ENCODE results near the gene NFKB2. TPM values are rescaled to one million over a fixed set of nuclear protein-coding genes. Genes with fewer than 3 reads are reported as not detected.
A peak's percentile ranks its signal among the peaks of the same experiment; 100 is the strongest.

The NFKB2 gene
- total RNA-seq, 2 donors from 2014 or later, result 22.5 to 40.4 TPM

DNA sequence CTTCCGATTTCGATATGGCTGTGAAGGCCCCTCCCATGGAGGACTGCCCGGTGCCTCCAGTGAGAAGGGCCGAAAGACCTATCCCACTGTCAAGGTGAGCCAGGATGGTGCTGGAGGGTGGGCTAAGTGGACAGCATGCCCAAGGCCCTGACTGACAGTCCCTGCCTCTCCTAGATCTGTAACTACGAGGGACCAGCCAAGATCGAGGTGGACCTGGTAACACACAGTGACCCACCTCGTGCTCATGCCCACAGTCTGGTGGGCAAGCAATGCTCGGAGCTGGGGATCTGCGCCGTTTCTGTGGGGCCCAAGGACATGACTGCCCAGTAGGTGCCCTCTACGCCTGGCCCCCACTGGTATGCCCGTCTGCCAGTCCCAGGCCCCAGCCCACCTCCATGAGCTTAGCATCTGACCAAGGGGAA lies 1.2 kb downstream of the NFKB2 start:
- intact Hi-C loops (cut with DNase I), result loop anchor here (5.0 to 10.0 kb wide), 3 partner anchors 108 to 186 kb away; partner anchors contain the start of genes ACTR1A, PITX3 and SUFU
- H3K4me3 ChIP-seq, result no peak overlapping the region
- no peaks in the 10 kb centered on the region for H3K36me3 ChIP-seq
- no peaks in the 10 kb centered on the region for H3K9me3 ChIP-seq
- no peaks in the 10 kb centered on the region for H3K27me3 ChIP-seq (replicated peaks; ENCODE audit: insufficient read depth)
- no peak for DNase-seq (ENCODE audit: low spot score)
- WGBS, result 87% methylated on average over 12 of the region's 12 CpGs
- no peak for TF ChIP-seq POLR2A (IDR thresholded peaks at IDR 0.05)
- no peak for TF ChIP-seq POLR2AphosphoS5 (IDR thresholded peaks at IDR 0.05)
- TF ChIP-seq, protein P1, sequence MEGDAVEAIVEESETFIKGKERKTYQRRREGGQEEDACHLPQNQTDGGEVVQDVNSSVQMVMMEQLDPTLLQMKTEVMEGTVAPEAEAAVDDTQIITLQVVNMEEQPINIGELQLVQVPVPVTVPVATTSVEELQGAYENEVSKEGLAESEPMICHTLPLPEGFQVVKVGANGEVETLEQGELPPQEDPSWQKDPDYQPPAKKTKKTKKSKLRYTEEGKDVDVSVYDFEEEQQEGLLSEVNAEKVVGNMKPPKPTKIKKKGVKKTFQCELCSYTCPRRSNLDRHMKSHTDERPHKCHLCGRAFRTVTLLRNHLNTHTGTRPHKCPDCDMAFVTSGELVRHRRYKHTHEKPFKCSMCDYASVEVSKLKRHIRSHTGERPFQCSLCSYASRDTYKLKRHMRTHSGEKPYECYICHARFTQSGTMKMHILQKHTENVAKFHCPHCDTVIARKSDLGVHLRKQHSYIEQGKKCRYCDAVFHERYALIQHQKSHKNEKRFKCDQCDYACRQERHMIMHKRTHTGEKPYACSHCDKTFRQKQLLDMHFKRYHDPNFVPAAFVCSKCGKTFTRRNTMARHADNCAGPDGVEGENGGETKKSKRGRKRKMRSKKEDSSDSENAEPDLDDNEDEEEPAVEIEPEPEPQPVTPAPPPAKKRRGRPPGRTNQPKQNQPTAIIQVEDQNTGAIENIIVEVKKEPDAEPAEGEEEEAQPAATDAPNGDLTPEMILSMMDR (IDR thresholded peaks at IDR 0.05), result no peak
- H3K27ac ChIP-seq, result peak overlapping the region in 1 of 2 donors; percentile 98
- H3K4me1 ChIP-seq (replicated peaks), result peaks cover 6% of the 10 kb centered on the region

DNA sequence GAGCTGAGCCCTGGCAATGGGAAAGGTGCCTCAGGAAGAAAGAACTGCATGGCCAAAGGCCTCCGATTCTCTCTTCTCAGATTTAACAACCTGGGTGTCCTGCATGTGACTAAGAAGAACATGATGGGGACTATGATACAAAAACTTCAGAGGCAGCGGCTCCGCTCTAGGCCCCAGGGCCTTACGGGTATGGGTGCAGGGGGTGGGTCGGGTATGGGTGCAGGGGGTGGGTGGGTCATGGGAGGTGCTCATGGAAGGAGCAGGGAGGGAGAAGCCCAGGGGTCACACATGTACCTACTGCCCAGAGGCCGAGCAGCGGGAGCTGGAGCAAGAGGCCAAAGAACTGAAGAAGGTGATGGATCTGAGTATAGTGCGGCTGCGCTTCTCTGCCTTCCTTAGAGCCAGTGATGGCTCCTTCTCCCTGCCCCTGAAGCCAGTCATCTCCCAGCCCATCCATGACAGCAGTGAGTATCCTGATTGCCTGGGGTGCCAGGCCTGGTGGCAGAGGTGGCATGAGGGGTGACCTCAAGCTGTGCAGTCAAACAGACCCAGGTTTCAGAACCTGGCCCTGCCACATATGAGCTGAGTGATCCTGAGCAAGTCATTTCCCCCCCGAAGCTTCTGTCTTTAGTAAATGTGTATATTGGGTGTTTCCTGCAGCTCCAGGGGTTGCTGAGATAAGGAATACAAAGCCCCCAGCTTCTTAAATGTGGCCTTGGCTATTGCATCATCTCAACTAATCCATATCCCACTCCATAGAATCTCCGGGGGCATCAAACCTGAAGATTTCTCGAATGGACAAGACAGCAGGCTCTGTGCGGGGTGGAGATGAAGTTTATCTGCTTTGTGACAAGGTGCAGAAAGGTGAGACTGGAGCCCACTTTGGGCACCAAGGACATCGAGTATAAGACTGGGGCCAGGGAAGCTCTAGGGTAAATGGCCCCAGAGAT lies 2.0 kb downstream of the NFKB2 start:
- H3K4me1 ChIP-seq (replicated peaks), result peaks cover 6% of the 10 kb centered on the region
- H3K36me3 ChIP-seq, result no peaks in the 10 kb centered on the region
- no peaks in the 10 kb centered on the region for H3K27me3 ChIP-seq (replicated peaks; ENCODE audit: insufficient read depth)
- TF ChIP-seq POLR2A (IDR thresholded peaks at IDR 0.05) (no peak), POLR2AphosphoS5 (IDR thresholded peaks at IDR 0.05) (no peak)
- TF ChIP-seq, protein P1 (IDR thresholded peaks at IDR 0.05), result no peak
- intact Hi-C loops (cut with DNase I), result loop anchor here (2.0 to 10.0 kb wide), 4 partner anchors 107 to 229 kb away; partner anchors contain the start of genes ACTR1A, PITX3 and SUFU
- 92% methylated on average over 14 of the region's 14 CpGs for WGBS
- no peak overlapping the region for H3K27ac ChIP-seq
- DNase-seq (ENCODE audit: low spot score), result no peak
- H3K4me3 ChIP-seq, result no peak overlapping the region
- no peaks in the 10 kb centered on the region for H3K9me3 ChIP-seq

DNA sequence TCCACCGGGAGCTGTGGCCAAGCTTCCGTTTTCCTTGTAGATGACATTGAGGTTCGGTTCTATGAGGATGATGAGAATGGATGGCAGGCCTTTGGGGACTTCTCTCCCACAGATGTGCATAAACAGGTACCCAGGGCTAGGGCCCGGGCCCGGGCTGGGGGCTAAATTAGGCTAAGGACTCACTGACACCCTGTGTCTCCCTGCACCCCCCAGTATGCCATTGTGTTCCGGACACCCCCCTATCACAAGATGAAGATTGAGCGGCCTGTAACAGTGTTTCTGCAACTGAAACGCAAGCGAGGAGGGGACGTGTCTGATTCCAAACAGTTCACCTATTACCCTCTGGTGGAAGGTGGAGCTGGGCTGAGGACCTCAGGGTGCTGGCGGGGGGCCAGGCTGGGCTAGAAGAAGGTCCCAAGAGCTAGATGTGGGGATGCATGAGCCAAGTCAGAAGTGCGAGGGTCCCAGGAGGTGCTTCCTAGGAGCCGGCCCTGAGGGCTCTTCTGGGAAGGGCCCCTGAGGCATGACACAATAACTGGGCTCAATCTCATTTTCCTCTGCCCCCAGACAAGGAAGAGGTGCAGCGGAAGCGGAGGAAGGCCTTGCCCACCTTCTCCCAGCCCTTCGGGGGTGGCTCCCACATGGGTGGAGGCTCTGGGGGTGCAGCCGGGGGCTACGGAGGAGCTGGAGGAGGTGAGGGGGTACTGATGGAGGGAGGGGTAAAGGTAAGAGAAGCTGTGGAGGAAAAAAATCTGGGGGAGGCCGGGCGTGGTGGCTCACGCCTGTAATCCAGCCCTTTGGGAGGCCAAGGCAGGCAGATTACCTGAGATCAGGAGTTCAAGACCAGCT lies 2.9 kb downstream of the NFKB2 start:
- intact Hi-C loops (cut with DNase I), result loop anchor here (2.0 to 10.0 kb wide), 4 partner anchors 106 to 230 kb away; partner anchors contain the start of genes ACTR1A, PITX3 and SUFU
- WGBS, result 86% methylated on average over 21 of the region's 21 CpGs
- Histone ChIP-seq H3K9me3 (no peaks in the 10 kb centered on the region), H3K27ac (peak overlapping the region; percentile 86 to 89), H3K4me3 (no peak overlapping the region), H3K27me3 (replicated peaks; ENCODE audit: insufficient read depth) (no peaks in the 10 kb centered on the region), H3K36me3 (no peaks in the 10 kb centered on the region), H3K4me1 (replicated peaks) (peaks cover 6% of the 10 kb centered on the region)
- TF ChIP-seq POLR2A (IDR thresholded peaks at IDR 0.05), result no peak
- TF ChIP-seq, protein P1 (IDR thresholded peaks at IDR 0.05), result no peak
- DNase-seq (ENCODE audit: low spot score), result no peak

DNA sequence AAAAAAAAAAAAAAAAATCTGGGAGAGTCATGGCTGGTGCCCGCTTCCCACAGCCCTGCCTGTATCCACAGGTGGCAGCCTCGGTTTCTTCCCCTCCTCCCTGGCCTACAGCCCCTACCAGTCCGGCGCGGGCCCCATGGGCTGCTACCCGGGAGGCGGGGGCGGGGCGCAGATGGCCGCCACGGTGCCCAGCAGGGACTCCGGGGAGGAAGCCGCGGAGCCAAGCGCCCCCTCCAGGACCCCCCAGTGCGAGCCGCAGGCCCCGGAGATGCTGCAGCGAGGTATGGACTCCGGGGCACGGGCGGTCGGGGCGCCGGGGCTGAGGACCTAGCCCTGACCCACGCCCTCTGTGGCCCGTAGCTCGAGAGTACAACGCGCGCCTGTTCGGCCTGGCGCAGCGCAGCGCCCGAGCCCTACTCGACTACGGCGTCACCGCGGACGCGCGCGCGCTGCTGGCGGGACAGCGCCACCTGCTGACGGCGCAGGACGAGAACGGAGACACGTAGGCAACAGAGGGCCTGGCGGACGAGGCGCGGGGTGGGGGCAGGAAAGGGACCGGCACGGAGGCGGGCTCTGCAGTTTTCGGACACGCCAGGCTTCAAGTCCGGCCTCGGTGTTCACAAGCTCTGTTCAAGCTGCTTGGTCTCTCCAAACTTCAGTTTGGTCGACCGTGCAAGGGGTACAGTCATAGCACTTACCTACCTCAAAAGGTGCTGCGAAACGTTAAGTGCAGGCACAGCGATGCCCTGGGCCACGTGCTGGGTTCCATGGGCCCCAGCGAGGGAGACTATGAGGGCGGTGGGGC lies 3.9 kb downstream of the NFKB2 start:
- TF ChIP-seq POLR2A (IDR thresholded peaks at IDR 0.05) (peak; percentile 73), POLR2AphosphoS5 (IDR thresholded peaks at IDR 0.05) (peak; percentile 85)
- TF ChIP-seq, protein P1 (IDR thresholded peaks at IDR 0.05), result peak; percentile 90 to 98 (median 97)
- Histone ChIP-seq H3K27ac (peak overlapping the region; percentile 86 to 89), H3K4me1 (replicated peaks) (peaks cover 6% of the 10 kb centered on the region), H3K9me3 (no peaks in the 10 kb centered on the region), H3K27me3 (replicated peaks; ENCODE audit: insufficient read depth) (no peaks in the 10 kb centered on the region), H3K36me3 (no peaks in the 10 kb centered on the region), H3K4me3 (peak overlapping the region; percentile 49 to 52)
- DNase-seq (ENCODE audit: low spot score), result peak; percentile 85
- WGBS, result 3% methylated on average over 64 of the region's 72 CpGs
- intact Hi-C loops (cut with DNase I), result loop anchor here (2.0 to 10.0 kb wide), 5 partner anchors 105 to 231 kb away; partner anchors contain the start of genes ACTR1A, PITX3 and SUFU
